Esophagus squamous epithelium (tissue), 4 donors: ENCODE data around the gene TMEM269.

Experiments used
- POLR2A ChIP-seq, 4 donors: fragments of 450-650 bp; IDR thresholded peaks; one replicate each; pipeline ENCODE4 v1.6.1; 2017; ENCODE audit warnings: antibody characterized with exemption in 4 of 4, mild to moderate bottlenecking in 4 of 4, moderate library complexity in 3 of 4
- TF ChIP-seq, protein P1 (sequence below), 6 experiments: fragments of 450-650 bp in 4 of 6; fragments of 200-600 bp in 2 of 6; sonication (generic) in 2 of 6; IDR thresholded peaks; one replicate each; pipeline ENCODE4 v1.5.1; 2016 to 2019; ENCODE audit warnings: antibody characterized with exemption in 6 of 6, mild to moderate bottlenecking in 4 of 6, moderate library complexity in 4 of 6

DNA sequence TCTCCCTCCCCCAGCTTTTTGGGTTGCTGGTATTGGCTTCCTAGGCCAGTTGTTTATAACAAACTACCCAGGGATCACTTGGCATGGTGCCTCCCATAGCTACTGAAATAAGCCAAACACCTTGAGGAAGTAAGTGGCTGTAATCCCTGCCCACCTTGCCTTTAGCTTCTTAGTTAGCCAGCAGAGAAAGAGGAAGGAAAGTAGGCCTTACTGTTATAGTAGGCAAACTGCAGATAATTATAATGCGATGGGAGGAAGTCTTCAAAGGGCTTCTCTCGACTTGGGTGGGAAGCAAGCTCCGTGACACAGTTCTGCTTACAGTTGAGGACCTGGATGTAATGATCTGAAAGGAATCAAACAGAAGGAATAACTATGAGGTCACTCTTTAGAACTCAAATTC lies 26.1 kb upstream of the TMEM269 start:
- TF ChIP-seq, protein P1, sequence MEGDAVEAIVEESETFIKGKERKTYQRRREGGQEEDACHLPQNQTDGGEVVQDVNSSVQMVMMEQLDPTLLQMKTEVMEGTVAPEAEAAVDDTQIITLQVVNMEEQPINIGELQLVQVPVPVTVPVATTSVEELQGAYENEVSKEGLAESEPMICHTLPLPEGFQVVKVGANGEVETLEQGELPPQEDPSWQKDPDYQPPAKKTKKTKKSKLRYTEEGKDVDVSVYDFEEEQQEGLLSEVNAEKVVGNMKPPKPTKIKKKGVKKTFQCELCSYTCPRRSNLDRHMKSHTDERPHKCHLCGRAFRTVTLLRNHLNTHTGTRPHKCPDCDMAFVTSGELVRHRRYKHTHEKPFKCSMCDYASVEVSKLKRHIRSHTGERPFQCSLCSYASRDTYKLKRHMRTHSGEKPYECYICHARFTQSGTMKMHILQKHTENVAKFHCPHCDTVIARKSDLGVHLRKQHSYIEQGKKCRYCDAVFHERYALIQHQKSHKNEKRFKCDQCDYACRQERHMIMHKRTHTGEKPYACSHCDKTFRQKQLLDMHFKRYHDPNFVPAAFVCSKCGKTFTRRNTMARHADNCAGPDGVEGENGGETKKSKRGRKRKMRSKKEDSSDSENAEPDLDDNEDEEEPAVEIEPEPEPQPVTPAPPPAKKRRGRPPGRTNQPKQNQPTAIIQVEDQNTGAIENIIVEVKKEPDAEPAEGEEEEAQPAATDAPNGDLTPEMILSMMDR (IDR thresholded peaks at IDR 0.05): no peak
- no peak for TF ChIP-seq POLR2A (IDR thresholded peaks at IDR 0.05)
